IMR-90 (cell line): ENCODE results near the gene GSG1L. TPM values are rescaled to one million over a fixed set of nuclear protein-coding genes. Genes with fewer than 3 reads are reported as not detected.

Experiments used
- ATAC-seq: fragments of 200-7000 bp; cut with Tn5 transposase; 2 replicates; pipeline ENCODE4 v1.9.1; 2020; ENCODE audit warnings: low read depth, mild to moderate bottlenecking, moderate library complexity
- BruUV-seq: library from RNA; stranded (reverse); fragments of 400-500 nt; replicated peaks from 2 replicates; lab custom pipeline; 2021; lab: Mats Ljungman, UMichigan
- CTCF ChIA-PET: fragments of 300-600 bp; formaldehyde crosslinking; extraction: SDS; loops from one replicate; lab custom pipeline; 2021; ENCODE audit warnings: antibody characterized with exemption; lab: Yijun Ruan, JAX
- POLR2A ChIA-PET: fragments of 300-600 bp; sonication (Branson Sonifier 250); formaldehyde crosslinking; loops from one replicate; lab custom pipeline; 2022; ENCODE audit warnings: antibody characterized with exemption; ENCODE audit not compliant: unreplicated experiment; lab: Charles Lee
- DNase-seq: peaks from one replicate; pipeline ENCODE4 v3.0.0; 2013
- H2AFZ ChIP-seq: replicated peaks from 2 replicates; pipeline ENCODE3; 2013; ENCODE audit warnings: low read length, mild to moderate bottlenecking; ENCODE audit not compliant: poor library complexity
- H2AK5ac ChIP-seq: 2 replicates; pipeline ENCODE4 v1.6.1; 2013; ENCODE audit warnings: low read depth, low read length, inconsistent platforms
- H2AK9ac ChIP-seq: replicated peaks from 2 replicates; pipeline ENCODE3; 2013; ENCODE audit warnings: mild to moderate bottlenecking, low read depth, low read length, moderate library complexity; ENCODE audit not compliant: poor library complexity
- H2BK120ac ChIP-seq: 2 replicates; pipeline ENCODE4 v1.6.1; 2013; ENCODE audit warnings: low read depth, low read length, inconsistent platforms
- H2BK15ac ChIP-seq: 3 replicates; pipeline ENCODE4 v1.6.1; 2013; ENCODE audit warnings: low read depth, low read length, inconsistent platforms
- H2BK20ac ChIP-seq: 2 replicates; pipeline ENCODE4 v1.6.1; 2013; ENCODE audit warnings: low read depth, mild to moderate bottlenecking, inconsistent platforms, low read length, moderate library complexity
- H2BK5ac ChIP-seq: 2 replicates; pipeline ENCODE4 v1.6.1; 2013; ENCODE audit warnings: mild to moderate bottlenecking, low read depth, low read length, inconsistent platforms; ENCODE audit not compliant: poor library complexity, severe bottlenecking
- H3K14ac ChIP-seq: replicated peaks from 2 replicates; pipeline ENCODE4 v1.6.1; 2013; ENCODE audit warnings: low read depth, low read length, inconsistent platforms
- H3K18ac ChIP-seq: 2 replicates; pipeline ENCODE4 v1.6.1; 2013; ENCODE audit warnings: low read depth, low read length, control low read depth
- H3K23ac ChIP-seq: 2 replicates; pipeline ENCODE4 v1.6.1; 2013; ENCODE audit warnings: low read depth, low read length, inconsistent platforms
- H3K27ac ChIP-seq: 2 replicates; pipeline ENCODE4 v1.5.1; 2013; ENCODE audit warnings: mild to moderate bottlenecking, control low read depth, low read length; ENCODE audit not compliant: insufficient read depth
- H3K27me3 ChIP-seq: 2 replicates; pipeline ENCODE4 v1.6.1; 2013; ENCODE audit warnings: low read length; ENCODE audit not compliant: control insufficient read depth, insufficient read depth
- H3K36me3 ChIP-seq: 2 replicates; pipeline ENCODE4 v1.6.1; 2013; ENCODE audit warnings: low read length, mixed read lengths; ENCODE audit not compliant: control insufficient read depth, insufficient read depth
- H3K4ac ChIP-seq: 2 replicates; pipeline ENCODE4 v1.6.1; 2013; ENCODE audit warnings: low read depth, low read length, inconsistent platforms
- H3K4me1 ChIP-seq: 2 replicates; pipeline ENCODE4 v1.6.1; 2013; ENCODE audit warnings: low read length, mixed read lengths; ENCODE audit not compliant: control insufficient read depth, insufficient read depth
- H3K4me2 ChIP-seq: 2 replicates; pipeline ENCODE4 v1.6.1; 2013; ENCODE audit warnings: low read depth, mild to moderate bottlenecking, control low read depth, low read length, moderate library complexity
- H3K4me3 ChIP-seq: 2 replicates; pipeline ENCODE4 v1.5.1; 2013; ENCODE audit warnings: low read depth, mild to moderate bottlenecking, control low read depth, low read length, moderate library complexity; ENCODE audit not compliant: insufficient read depth
- H3K56ac ChIP-seq: 2 replicates; pipeline ENCODE4 v1.6.1; 2013; ENCODE audit warnings: low read length, inconsistent platforms; ENCODE audit not compliant: insufficient read depth; ENCODE audit errors: extremely low read depth
- H3K79me1 ChIP-seq, 2 experiments: 2 replicates each; pipeline ENCODE4 v1.6.1; 2013; ENCODE audit warnings: low read length in 2 of 2, inconsistent platforms in 1 of 2, low read depth in 1 of 2
- H3K9ac ChIP-seq: 2 replicates; pipeline ENCODE4 v1.6.1; 2013; ENCODE audit warnings: low read depth, low read length, control low read depth
- H3K9me1 ChIP-seq: 2 replicates; pipeline ENCODE4 v1.6.1; 2013; ENCODE audit warnings: low read length, inconsistent platforms; ENCODE audit not compliant: insufficient read depth
- H3K9me3 ChIP-seq: 2 replicates; pipeline ENCODE4 v1.6.1; 2013; ENCODE audit warnings: low read length; ENCODE audit not compliant: control insufficient read depth, insufficient read depth
- H4K20me1 ChIP-seq: 2 replicates; pipeline ENCODE4 v1.6.1; 2013; ENCODE audit warnings: low read length, inconsistent platforms; ENCODE audit not compliant: insufficient read depth
- H4K5ac ChIP-seq: 2 replicates; pipeline ENCODE4 v1.6.1; 2013; ENCODE audit warnings: mild to moderate bottlenecking, low read depth, low read length, control low read depth
- H4K8ac ChIP-seq, 2 experiments: 2 replicates each; pipeline ENCODE4 v1.6.1; 2013; ENCODE audit warnings: low read depth in 2 of 2, low read length in 2 of 2, control low read depth in 1 of 2, inconsistent platforms in 1 of 2
- H4K91ac ChIP-seq: 2 replicates; pipeline ENCODE4 v1.6.1; 2013; ENCODE audit warnings: low read depth, low read length, inconsistent platforms; ENCODE audit not compliant: insufficient read depth
- FOS ChIP-seq: fragments of 150-350 bp; IDR thresholded peaks from 2 replicates; pipeline ENCODE4 v1.6.1; 2016; ENCODE audit warnings: low read depth, low read length
- MXI1 ChIP-seq: IDR thresholded peaks from 2 replicates; pipeline ENCODE4 v1.6.1; 2012; ENCODE audit warnings: low read depth, mild to moderate bottlenecking, low read length, moderate library complexity, borderline replicate concordance
- NFE2L2 ChIP-seq: fragments of 150-350 bp; IDR thresholded peaks from 2 replicates; pipeline ENCODE4 v1.6.1; 2016; ENCODE audit warnings: low read depth, mild to moderate bottlenecking, low read length
- POLR2A ChIP-seq: IDR thresholded peaks from 2 replicates; pipeline ENCODE4 v1.6.1; 2012; ENCODE audit warnings: mild to moderate bottlenecking, low read depth, low read length
- RCOR1 ChIP-seq: IDR thresholded peaks from 2 replicates; pipeline ENCODE4 v1.6.1; 2012; ENCODE audit warnings: mild to moderate bottlenecking, low read length, improper control_type of control experiment; ENCODE audit not compliant: insufficient replicate concordance
- WGBS, 2 experiments: methylation state at CpG; one replicate each; pipeline versions ENCODE4 v1.1.5 to v1.1.7; 2013; ENCODE audit warnings: missing lambda C conversion rate in 2 of 2; ENCODE audit not compliant: insufficient read length in 1 of 2; ENCODE audit errors: extremely low coverage in 2 of 2; 5-methylcytosine and 5-hydroxymethylcytosine counted together
- dilution Hi-C: fragments of 300-500 bp; cut with HindIII; formaldehyde crosslinking; loops from one replicate; pipeline ENCODE4 v1.14.3; 2018; ENCODE audit warnings: low sequenced_read_pairs; ENCODE audit not compliant: unreplicated experiment
- in situ Hi-C: fragments of 300-500 bp; cut with MboI; formaldehyde crosslinking; loops from 3 replicates; pipeline ENCODE4 v1.14.3; 2019; ENCODE audit warnings: low sequenced_read_pairs, inconsistent platforms, mixed read lengths
- intact Hi-C: fragments of 100-400 bp; cut with micrococcal nuclease; formaldehyde crosslinking; loops from 2 replicates; pipeline ENCODE4 v1.10.0; 2022
- polyA plus RNA-seq, 3 experiments: library from polyadenylated mRNA; depleted of rRNA; stranded (reverse); fragments of >200 nt; gene quantifications; 2 replicates each; pipeline ENCODE4 v1.2.3, GENCODE V29; 2012; ENCODE audit warnings: low replicate concordance in 1 of 3
- total RNA-seq: library from RNA; depleted of rRNA; stranded (reverse); fragments of >200 nt; gene quantifications from 2 replicates; pipeline ENCODE4 v1.2.3, GENCODE V29; 2012
- TF ChIP-seq, protein P1 (sequence below): fragments of 150-350 bp; IDR thresholded peaks from 2 replicates; pipeline ENCODE4 v1.6.1; 2017; ENCODE audit warnings: mild to moderate bottlenecking, antibody characterized with exemption, low read length, low read depth

GSG1L gene
- total and polyA plus RNA-seq, 2 of the 4 experiments (the other 2 are of a cell fraction) = not detected

GRCh38 chr16:27851586-27851985 is 211.9 kb downstream of the GSG1L start:
- H4K91ac ChIP-seq = no peak overlapping the region
- H2BK15ac ChIP-seq = no peak overlapping the region
- H2AK5ac ChIP-seq = no peak overlapping the region
- H3K27me3 ChIP-seq = peaks cover 27% of the 10 kb centered on the region
- WGBS, 2 experiments = 65% methylated on average over 4 of the region's 9 CpGs; no CpG with 5 or more reads in 1 of the 2 experiments
- intact Hi-C loops = no loop called here
- H3K9me1 ChIP-seq = no peaks in the 10 kb centered on the region
- in situ Hi-C loops = no loop called here
- CTCF ChIA-PET = no interaction called here
- dilution Hi-C loops = no loop called here
- no peak for ATAC-seq
- no peak overlapping the region for H3K14ac ChIP-seq
- H4K8ac ChIP-seq = no peak overlapping the region
- H3K23ac ChIP-seq = no peak overlapping the region
- no peak overlapping the region for H2AFZ ChIP-seq
- H3K79me1 ChIP-seq = no peaks in the 10 kb centered on the region
- H2BK120ac ChIP-seq = no peak overlapping the region
- no peak overlapping the region for H3K56ac ChIP-seq
- no peaks in the 10 kb centered on the region for H3K9me3 ChIP-seq
- POLR2A ChIA-PET = no interaction called here
- H3K18ac ChIP-seq = no peak overlapping the region
- no peaks in the 10 kb centered on the region for H3K36me3 ChIP-seq
- H3K27ac ChIP-seq = no peak overlapping the region
- BruUV-seq = no TSS peak
- no peak overlapping the region for H3K9ac ChIP-seq
- H3K4me3 ChIP-seq = no peak overlapping the region
- H4K20me1 ChIP-seq = no peaks in the 10 kb centered on the region
- TF ChIP-seq RCOR1 = no peak
- TF ChIP-seq, protein P1, sequence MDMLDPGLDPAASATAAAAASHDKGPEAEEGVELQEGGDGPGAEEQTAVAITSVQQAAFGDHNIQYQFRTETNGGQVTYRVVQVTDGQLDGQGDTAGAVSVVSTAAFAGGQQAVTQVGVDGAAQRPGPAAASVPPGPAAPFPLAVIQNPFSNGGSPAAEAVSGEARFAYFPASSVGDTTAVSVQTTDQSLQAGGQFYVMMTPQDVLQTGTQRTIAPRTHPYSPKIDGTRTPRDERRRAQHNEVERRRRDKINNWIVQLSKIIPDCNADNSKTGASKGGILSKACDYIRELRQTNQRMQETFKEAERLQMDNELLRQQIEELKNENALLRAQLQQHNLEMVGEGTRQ = no peak
- no peak for TF ChIP-seq FOS
- no peak for TF ChIP-seq MXI1
- TF ChIP-seq NFE2L2 = no peak
- no peak for TF ChIP-seq POLR2A
- no peak overlapping the region for H4K5ac ChIP-seq
- no peak overlapping the region for H2BK20ac ChIP-seq
- H3K4me2 ChIP-seq = no peak overlapping the region
- DNase-seq = no peak
- no peak overlapping the region for H2BK5ac ChIP-seq
- no peaks in the 10 kb centered on the region for H3K4me1 ChIP-seq
- H2AK9ac ChIP-seq = no peak overlapping the region
- H3K4ac ChIP-seq = no peak overlapping the region
